K562 (cell line): Measurements from ENCODE around the gene DOCK1. TPM values are rescaled to one million over a fixed set of nuclear protein-coding genes. Genes with fewer than 3 reads are reported as not detected.

Source experiments
- ATAC-seq: fragments of 200-7000 bp; cut with Tn5 transposase; 3 replicates; pipeline ENCODE4 v1.9.1; 2020; ENCODE audit warnings: moderate library complexity
- BruUV-seq: library from RNA; stranded (reverse); fragments of 400-500 nt; replicated peaks from 2 replicates; lab custom pipeline; 2021; lab: Mats Ljungman, UMichigan
- CTCF ChIA-PET: fragments of 300-600 bp; formaldehyde crosslinking; extraction: SDS; loops from one replicate; lab custom pipeline; 2021; ENCODE audit warnings: low intra/inter-chr PET ratio; lab: Yijun Ruan, JAX
- POLR2A ChIA-PET: fragments of 300-600, 350-650 bp; sonication (Branson Sonifier 250); formaldehyde crosslinking; extraction: SDS; loops from one replicate; lab custom pipeline; 2021; ENCODE audit warnings: antibody characterized with exemption, inconsistent platforms; lab: Yijun Ruan, JAX
- DNase-seq, 4 experiments: peaks; one replicate each; pipeline versions ENCODE4 v3.0.0 to v3.0.0-alpha.2; 2011 to 2018; ENCODE audit warnings: low spot score in 3 of 4, mixed read lengths in 3 of 4; ENCODE audit errors: extremely low read depth in 1 of 4
- FAIRE-seq: peaks from 2 replicates; lab custom pipeline; 2011; peaks lifted over from hg19 to GRCh38; lab: Jason Lieb, UNC
- H2AFZ ChIP-seq: 2 replicates; pipeline ENCODE4 v1.6.0; 2011; ENCODE audit warnings: low read depth, low read length, control low read depth, inconsistent platforms
- H3K27ac ChIP-seq: fragments of 200-600 bp; 3 replicates; pipeline ENCODE4 v1.8.0; 2011; ENCODE audit warnings: low read depth, mild to moderate bottlenecking, control low read depth, inconsistent platforms, low read length, moderate library complexity, mixed read lengths; ENCODE audit errors: extremely low read depth
- H3K27me3 ChIP-seq, 2 experiments: fragments of 300-600 bp in 1 of 2; 2 replicates in 1 of 2; 3 replicates in 1 of 2; pipeline versions ENCODE4 v1.6.0 to v1.8.0; 2011; ENCODE audit warnings: inconsistent platforms in 2 of 2, low read length in 2 of 2, mild to moderate bottlenecking in 1 of 2, mixed read lengths in 1 of 2, moderate library complexity in 1 of 2; ENCODE audit not compliant: control insufficient read depth in 2 of 2, insufficient read depth in 2 of 2
- H3K36me3 ChIP-seq: fragments of 300-600 bp; 3 replicates; pipeline ENCODE4 v1.8.0; 2011; ENCODE audit warnings: mild to moderate bottlenecking, low read length, inconsistent platforms; ENCODE audit not compliant: control insufficient read depth, insufficient read depth
- H3K4me1 ChIP-seq, 2 experiments: fragments of 200-600 bp in 1 of 2; replicated peaks in 1 of 2; 2 replicates in 1 of 2; 3 replicates in 1 of 2; pipeline versions ENCODE4 v1.5.1 to v1.8.0; 2011; ENCODE audit warnings: inconsistent platforms in 2 of 2, low read length in 2 of 2, mild to moderate bottlenecking in 1 of 2, mixed read lengths in 1 of 2, moderate library complexity in 1 of 2; ENCODE audit not compliant: control insufficient read depth in 2 of 2, insufficient read depth in 2 of 2
- H3K4me2 ChIP-seq: 2 replicates; pipeline ENCODE4 v1.6.1; 2011; ENCODE audit warnings: low read length, control low read depth, inconsistent platforms, mixed read lengths; ENCODE audit not compliant: insufficient read depth
- H3K4me3 ChIP-seq: fragments of 200-600 bp; sonication (generic), shearing (Covaris generic); 2 replicates; pipeline ENCODE4 v1.5.1; 2016; ENCODE audit warnings: control low read depth, inconsistent platforms
- H3K79me2 ChIP-seq: fragments of 200-600 bp; 3 replicates; pipeline ENCODE4 v1.8.0; 2011; ENCODE audit warnings: low read length, inconsistent platforms; ENCODE audit not compliant: control insufficient read depth, insufficient read depth
- H3K9ac ChIP-seq, 2 experiments: 2 replicates each; pipeline versions ENCODE4 v1.6.0 to v1.6.1; 2011; ENCODE audit warnings: low read depth in 2 of 2, low read length in 2 of 2, control low read depth in 1 of 2, inconsistent platforms in 1 of 2, mild to moderate bottlenecking in 1 of 2, mixed read lengths in 1 of 2; ENCODE audit not compliant: insufficient read depth in 1 of 2
- H3K9me1 ChIP-seq: one replicate; pipeline ENCODE4 v1.6.0; 2011; ENCODE audit warnings: inconsistent platforms, mild to moderate bottlenecking, low read length, moderate library complexity; ENCODE audit not compliant: control insufficient read depth, insufficient read depth
- H3K9me3 ChIP-seq: replicated peaks from 2 replicates; pipeline ENCODE4 v1.5.1; 2011; ENCODE audit warnings: low read depth, low read length, inconsistent platforms; ENCODE audit not compliant: control insufficient read depth, insufficient read depth
- H4K20me1 ChIP-seq: replicated peaks from 2 replicates; pipeline ENCODE4 v1.6.1; 2011; ENCODE audit warnings: low read length, inconsistent platforms, mixed read lengths; ENCODE audit not compliant: control insufficient read depth, insufficient read depth
- CHD1 ChIP-seq: fragments of 200-600 bp; sonication (generic); IDR thresholded peaks from one replicate; pipeline ENCODE4 v1.6.1; 2012; ENCODE audit warnings: mild to moderate bottlenecking, moderate library complexity, low read length, inconsistent platforms
- E4F1 ChIP-seq: fragments of 250-450 bp; sonication (Bioruptor Pico); IDR thresholded peaks from 2 replicates; pipeline ENCODE4 v1.5.0; 2021; ENCODE audit warnings: mild to moderate bottlenecking, borderline replicate concordance
- KDM5B ChIP-seq: fragments of 200-600 bp; sonication (generic); IDR thresholded peaks from 2 replicates; pipeline ENCODE4 v1.6.1; 2012; ENCODE audit warnings: low read depth, mild to moderate bottlenecking, moderate library complexity, low read length, control low read depth, inconsistent platforms; ENCODE audit not compliant: insufficient replicate concordance
- NBN ChIP-seq: fragments of 450-650 bp; IDR thresholded peaks from 2 replicates; pipeline ENCODE4 v1.6.1; 2016; ENCODE audit warnings: low read depth, mild to moderate bottlenecking
- NFE2L1 ChIP-seq: fragments of 450-650 bp; IDR thresholded peaks from 2 replicates; pipeline ENCODE4 v1.6.1; 2016; ENCODE audit warnings: missing genetic modification characterization, low read depth, mild to moderate bottlenecking, missing compliant biosample characterization, moderate library complexity, borderline replicate concordance
- TGIF2 ChIP-seq: sonication (generic); formaldehyde crosslinking; IDR thresholded peaks from 2 replicates; pipeline ENCODE4 v1.8.1; 2022; ENCODE audit warnings: mild to moderate bottlenecking, missing genetic modification reagents, moderate library complexity
- ZFP1 ChIP-seq: fragments of 450-650 bp; formaldehyde crosslinking; IDR thresholded peaks from 2 replicates; pipeline ENCODE4 v1.4.0; 2020; ENCODE audit warnings: mild to moderate bottlenecking, mixed read lengths
- WGBS: fragments of 100-300 bp; shearing (Covaris generic); methylation state at CpG from one replicate; pipeline ENCODE4 v1.1.6; 2016; ENCODE audit warnings: low coverage, mixed read lengths; ENCODE audit not compliant: insufficient coverage; ENCODE audit errors: missing lambda C conversion rate; 5-methylcytosine and 5-hydroxymethylcytosine counted together
- in situ Hi-C: fragments of 300-500 bp; cut with MboI; formaldehyde crosslinking; loops from 4 replicates; pipeline ENCODE4 v1.15.0; 2018; ENCODE audit warnings: inconsistent platforms, mixed read lengths
- intact Hi-C: fragments of 100-400 bp; cut with micrococcal nuclease; formaldehyde crosslinking; loops from 2 replicates; pipeline ENCODE4 v1.14.2; 2022
- polyA plus RNA-seq, 8 experiments: library from polyadenylated mRNA; depleted of rRNA in 4 of 8; stranded (reverse) in 5 of 8; unstranded in 3 of 8; fragments of >200 nt; fragmentation: Nextera tagmentation in 2 of 8; fragmentation: Illumina TruSeq in 1 of 8; extraction: Ambion mirVana in 2 of 8; extraction: Trizol in 1 of 8; gene quantifications; 2 replicates each; pipeline versions ENCODE4 v1.2.1 to v1.2.3, GENCODE V29; 2011 to 2014; ENCODE audit warnings: inconsistent platforms in 1 of 8, missing spikeins in 1 of 8
- total RNA-seq, 7 experiments: library from RNA; depleted of rRNA in 6 of 7; stranded (reverse); fragments of >200 nt in 6 of 7; fragmentation: Illumina TruSeq in 2 of 7; extraction: Trizol in 2 of 7; gene quantifications; 2 replicates each; pipeline versions ENCODE4 v1.2.1 to v1.2.3, GENCODE V29; 2011 to 2021; ENCODE audit warnings: low replicate concordance in 1 of 7

Gene DOCK1
- total and polyA plus RNA-seq, 9 of the 15 experiments (the other 6 are each of a cell fraction or from before 2014, with no cell fraction given) = 0.31 TPM; not detected in 8

DNA sequence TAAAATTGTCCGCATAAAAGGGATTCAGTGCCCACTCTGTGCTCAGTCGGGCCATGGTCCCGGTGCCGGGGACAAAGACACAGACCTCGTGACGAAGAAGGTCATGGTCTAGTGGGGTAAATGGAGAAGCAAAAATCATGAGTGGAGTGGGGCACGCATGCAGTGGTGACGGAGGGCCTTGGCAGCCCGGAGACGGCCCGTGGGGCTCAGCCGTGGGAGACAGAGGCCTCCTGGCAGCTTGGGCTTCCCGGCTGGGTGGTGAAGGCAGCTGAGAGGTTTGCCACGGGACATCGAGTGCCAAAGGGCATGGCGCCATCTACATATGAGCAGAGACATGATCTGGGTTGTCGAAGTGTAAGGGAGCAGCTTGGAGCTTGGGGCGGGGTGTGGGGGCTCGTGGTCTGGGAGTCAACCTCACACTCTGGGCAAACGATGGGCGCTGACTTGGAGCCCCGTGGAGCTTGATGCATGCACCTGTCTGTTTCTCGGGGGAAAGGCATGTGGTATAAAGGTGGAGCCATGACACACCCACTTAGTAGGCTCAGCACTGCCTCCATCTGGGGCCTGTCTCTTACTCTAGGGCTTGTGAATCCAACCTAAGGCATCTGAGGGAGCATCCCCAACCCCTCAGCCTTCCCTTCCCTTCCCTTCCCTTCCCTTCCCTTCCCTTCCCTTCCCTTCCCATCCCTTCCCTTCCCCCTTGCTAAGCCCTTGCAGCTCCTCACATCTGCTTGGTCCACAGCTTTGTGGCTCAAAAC, 442.2 kb downstream of the DOCK1 start (continued):
- no peak for TF ChIP-seq NFE2L1 (tag)

GRCh38 chr10:127349737-127350136, 444.5 kb downstream of the DOCK1 start:
- no TSS peak for BruUV-seq
- no peak overlapping the region for H3K27ac ChIP-seq
- in situ Hi-C loops (no loop called here), intact Hi-C loops (no loop called here)
- ChIA-PET POLR2A (no interaction called here), CTCF (no interaction called here)
- no peaks in the 10 kb centered on the region for H3K9me1 ChIP-seq
- H3K4me2 ChIP-seq = no peak overlapping the region
- no peak for TF ChIP-seq TGIF2 (CRISPR knock-in tag)
- TF ChIP-seq CHD1 = no peak
- TF ChIP-seq ZFP1 (CRISPR knock-in tag) = no peak
- TF ChIP-seq NBN = no peak
- TF ChIP-seq KDM5B = no peak
- TF ChIP-seq E4F1 (CRISPR knock-in tag) = no peak
- no peaks in the 10 kb centered on the region for H4K20me1 ChIP-seq
- H3K27me3 ChIP-seq = no peaks in the 10 kb centered on the region
- H3K9ac ChIP-seq = no peak overlapping the region
- H3K9me3 ChIP-seq = no peaks in the 10 kb centered on the region
- H3K4me1 ChIP-seq = no peaks in the 10 kb centered on the region
- H3K79me2 ChIP-seq = no peaks in the 10 kb centered on the region
- no peak overlapping the region for H3K4me3 ChIP-seq
- DNase-seq (no peak), ATAC-seq (no peak), FAIRE-seq (no peak)
- 3% methylated on average over 3 of the region's 3 CpGs for WGBS
- H2AFZ ChIP-seq = no peak overlapping the region
- H3K36me3 ChIP-seq = no peaks in the 10 kb centered on the region
